GM23338 (cell line): ENCODE results near the gene AGPS. TPM values are rescaled to one million over a fixed set of nuclear protein-coding genes. Genes with fewer than 3 reads are reported as not detected.

Source experiments
- ATAC-seq: fragments of 200-7000 bp; cut with Tn5 transposase; 3 replicates; pipeline ENCODE4 v1.9.1; 2020
- DNase-seq: peaks from one replicate; pipeline ENCODE4 v3.0.0-alpha.2; 2015; ENCODE audit warnings: low spot score
- H2AFZ ChIP-seq: fragments of 200-600 bp; sonication (generic); 2 replicates; pipeline ENCODE4 v1.8.0; 2016; ENCODE audit warnings: antibody characterized with exemption, mild to moderate bottlenecking, moderate library complexity
- H3F3A ChIP-seq: fragments of 200-600 bp; sonication (generic); replicated peaks from 2 replicates; pipeline ENCODE4 v1.8.0; 2017; ENCODE audit warnings: antibody characterized with exemption, mixed run types, low read depth
- H3K27ac ChIP-seq: fragments of 200-600 bp; sonication (generic); 2 replicates; pipeline ENCODE4 v1.6.1; 2016; ENCODE audit warnings: low read depth
- H3K27me3 ChIP-seq: fragments of 200-600 bp; sonication (generic); 2 replicates; pipeline ENCODE4 v1.8.0; 2016; ENCODE audit warnings: mild to moderate bottlenecking, mixed run types, moderate library complexity; ENCODE audit not compliant: insufficient read depth
- H3K36me3 ChIP-seq: fragments of 200-600 bp; sonication (generic); 2 replicates; pipeline ENCODE4 v1.8.0; 2016; ENCODE audit warnings: mild to moderate bottlenecking; ENCODE audit not compliant: insufficient read depth
- H3K4me1 ChIP-seq: fragments of 200-600 bp; sonication (generic); 2 replicates; pipeline ENCODE4 v1.8.0; 2016; ENCODE audit warnings: mild to moderate bottlenecking, moderate library complexity; ENCODE audit not compliant: insufficient read depth
- H3K4me2 ChIP-seq: fragments of 200-600 bp; sonication (generic); 2 replicates; pipeline ENCODE4 v1.7.1; 2017; ENCODE audit warnings: mixed run types
- H3K4me3 ChIP-seq: fragments of 200-600 bp; sonication (generic); 2 replicates; pipeline ENCODE4 v1.6.1; 2016; ENCODE audit warnings: mixed run types
- H3K79me2 ChIP-seq: fragments of 200-600 bp; sonication (generic); replicated peaks from 2 replicates; pipeline ENCODE4 v1.8.0; 2017; ENCODE audit warnings: mild to moderate bottlenecking; ENCODE audit not compliant: insufficient read depth
- H3K9me2 ChIP-seq: fragments of 200-600 bp; sonication (generic); 2 replicates; pipeline ENCODE4 v1.8.0; 2017; ENCODE audit not compliant: insufficient read depth
- H4K20me1 ChIP-seq: fragments of 200-600 bp; sonication (generic); replicated peaks from 2 replicates; pipeline ENCODE4 v1.8.0; 2017; ENCODE audit warnings: mild to moderate bottlenecking; ENCODE audit not compliant: insufficient read depth
- H3K27ac Mint-ChIP-seq: 2 replicates; pipeline ENCODE4 v1.8.0; 2020; ENCODE audit warnings: inconsistent platforms, mild to moderate bottlenecking, moderate library complexity, mixed read lengths
- H3K27me3 Mint-ChIP-seq: 3 replicates; pipeline ENCODE4 v1.8.0; 2022; ENCODE audit warnings: low read depth, mild to moderate bottlenecking, moderate library complexity, mixed read lengths, inconsistent platforms; ENCODE audit not compliant: insufficient read depth, poor library complexity
- H3K36me3 Mint-ChIP-seq: 3 replicates; pipeline ENCODE4 v1.8.0; 2021; ENCODE audit warnings: low read depth, mild to moderate bottlenecking, inconsistent platforms, moderate library complexity, mixed read lengths
- H3K4me1 Mint-ChIP-seq: 3 replicates; pipeline ENCODE4 v1.8.0; 2020; ENCODE audit warnings: mild to moderate bottlenecking, inconsistent platforms, mixed read lengths
- H3K4me3 Mint-ChIP-seq: 3 replicates; pipeline ENCODE4 v1.8.0; 2021; ENCODE audit warnings: moderate library complexity, mild to moderate bottlenecking, inconsistent platforms, mixed read lengths
- H3K9me3 Mint-ChIP-seq: 3 replicates; pipeline ENCODE4 v1.8.0; 2020; ENCODE audit warnings: moderate library complexity, mild to moderate bottlenecking, inconsistent platforms, mixed read lengths
- CREB1 ChIP-seq: fragments of 250-450 bp; sonication (Bioruptor Pico); IDR thresholded peaks from 2 replicates; pipeline ENCODE4 v1.5.0; 2020; ENCODE audit warnings: low read depth, mild to moderate bottlenecking, moderate library complexity
- EZH2 ChIP-seq: fragments of 200-600 bp; sonication (generic); IDR thresholded peaks from one replicate; pipeline ENCODE4 v1.8.0; 2017; ENCODE audit warnings: antibody characterized with exemption, mild to moderate bottlenecking, low read depth; ENCODE audit not compliant: unreplicated experiment
- EZH2phosphoT487 ChIP-seq: fragments of 200-600 bp; sonication (generic); IDR thresholded peaks from one replicate; pipeline ENCODE4 v1.8.1; 2018; ENCODE audit warnings: antibody characterized with exemption; ENCODE audit not compliant: unreplicated experiment
- JUNB ChIP-seq: IDR thresholded peaks from one replicate; pipeline ENCODE4 v1.6.1; 2016; ENCODE audit warnings: antibody characterized with exemption; ENCODE audit not compliant: unreplicated experiment
- NANOG ChIP-seq: IDR thresholded peaks from 2 replicates; pipeline ENCODE4 v1.6.1; 2016; ENCODE audit warnings: antibody characterized with exemption, borderline replicate concordance
- POLR2AphosphoS5 ChIP-seq: IDR thresholded peaks from 2 replicates; pipeline ENCODE4 v1.6.1; 2016; ENCODE audit warnings: antibody characterized with exemption, low read depth
- STAT1 ChIP-seq: IDR thresholded peaks from one replicate; pipeline ENCODE4 v1.6.1; 2016; ENCODE audit warnings: antibody characterized with exemption; ENCODE audit not compliant: unreplicated experiment
- ZNF114 ChIP-seq: fragments of 250-450 bp; sonication (Bioruptor Pico); IDR thresholded peaks from 2 replicates; pipeline ENCODE4 v1.5.0; 2020; ENCODE audit warnings: mild to moderate bottlenecking, moderate library complexity
- ZNF331 ChIP-seq: fragments of 250-450 bp; sonication (Bioruptor Pico); IDR thresholded peaks from 2 replicates; pipeline ENCODE4 v1.5.0; 2020; ENCODE audit warnings: low read depth, mild to moderate bottlenecking, moderate library complexity
- polyA plus RNA-seq: library from polyadenylated mRNA; unstranded; fragments of >200 nt; fragmentation: Nextera tagmentation; extraction: Ambion mirVana; gene quantifications from 2 replicates; pipeline ENCODE4 v1.2.1, GENCODE V29; 2016
- total RNA-seq: library from RNA; depleted of rRNA; stranded (reverse); fragments of >200 nt; shearing (Covaris generic); gene quantifications from 2 replicates; pipeline ENCODE4 v1.2.3, GENCODE V29; 2014
- TF ChIP-seq, protein P1 (sequence below): fragments of 250-450 bp; sonication (Bioruptor Pico); IDR thresholded peaks from 2 replicates; pipeline ENCODE4 v1.5.0; 2020; ENCODE audit warnings: mild to moderate bottlenecking, moderate library complexity
- TF ChIP-seq, protein P2 (sequence below): IDR thresholded peaks from one replicate; pipeline ENCODE4 v1.6.1; 2018; ENCODE audit warnings: antibody characterized with exemption; ENCODE audit not compliant: unreplicated experiment
- TF ChIP-seq, protein P3 (sequence below): IDR thresholded peaks from 2 replicates; pipeline ENCODE4 v1.6.1; 2016; ENCODE audit warnings: antibody characterized with exemption
- TF ChIP-seq, protein P4 (sequence below), 2 experiments: fragments of 200-600 bp in 1 of 2; sonication (generic) in 1 of 2; conservative IDR thresholded peaks; 2 replicates each; pipeline versions ENCODE4 v1.5.1 to v1.6.1; 2016 to 2017; ENCODE audit warnings: antibody characterized with exemption in 2 of 2, low read depth in 2 of 2, mild to moderate bottlenecking in 2 of 2, moderate library complexity in 1 of 2

AGPS gene
- total and polyA plus RNA-seq, 2 experiments from 2014 or later = 14.6 to 73.2 TPM

DNA sequence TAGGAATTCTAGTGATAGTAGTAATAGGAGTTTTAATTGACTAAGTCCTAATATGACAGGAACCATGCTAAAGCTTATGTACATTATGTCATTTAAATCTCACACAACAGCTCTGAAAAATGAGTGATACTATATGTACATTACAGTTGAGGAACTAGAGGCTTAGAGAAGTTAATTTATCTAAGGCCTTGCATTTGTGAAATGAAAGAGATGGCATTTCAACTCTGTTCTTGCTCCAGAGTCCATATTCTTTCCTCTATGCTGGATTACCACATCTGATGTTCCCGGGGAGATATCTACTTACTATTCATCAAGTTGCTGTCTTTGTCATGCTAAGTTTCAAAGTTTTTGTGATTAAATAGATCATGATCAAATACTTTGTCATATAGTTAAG lies 5.7 kb downstream of the AGPS start:
- Mint-ChIP-seq H3K27ac (no peak overlapping the region), H3K4me3 (no peak overlapping the region), H3K36me3 (no peaks in the 10 kb centered on the region), H3K9me3 (no peaks in the 10 kb centered on the region), H3K4me1 (peaks cover 51% of the 10 kb centered on the region), H3K27me3 (no peaks in the 10 kb centered on the region)
- H3K4me1 ChIP-seq = peaks cover 32% of the 10 kb centered on the region
- no peak overlapping the region for H2AFZ ChIP-seq
- no peaks in the 10 kb centered on the region for H3K27me3 ChIP-seq
- ATAC-seq = no peak
- H4K20me1 ChIP-seq = peaks cover 18% of the 10 kb centered on the region; the same call in 1 of the 2 replicates
- no peak for DNase-seq
- TF ChIP-seq, protein P1, sequence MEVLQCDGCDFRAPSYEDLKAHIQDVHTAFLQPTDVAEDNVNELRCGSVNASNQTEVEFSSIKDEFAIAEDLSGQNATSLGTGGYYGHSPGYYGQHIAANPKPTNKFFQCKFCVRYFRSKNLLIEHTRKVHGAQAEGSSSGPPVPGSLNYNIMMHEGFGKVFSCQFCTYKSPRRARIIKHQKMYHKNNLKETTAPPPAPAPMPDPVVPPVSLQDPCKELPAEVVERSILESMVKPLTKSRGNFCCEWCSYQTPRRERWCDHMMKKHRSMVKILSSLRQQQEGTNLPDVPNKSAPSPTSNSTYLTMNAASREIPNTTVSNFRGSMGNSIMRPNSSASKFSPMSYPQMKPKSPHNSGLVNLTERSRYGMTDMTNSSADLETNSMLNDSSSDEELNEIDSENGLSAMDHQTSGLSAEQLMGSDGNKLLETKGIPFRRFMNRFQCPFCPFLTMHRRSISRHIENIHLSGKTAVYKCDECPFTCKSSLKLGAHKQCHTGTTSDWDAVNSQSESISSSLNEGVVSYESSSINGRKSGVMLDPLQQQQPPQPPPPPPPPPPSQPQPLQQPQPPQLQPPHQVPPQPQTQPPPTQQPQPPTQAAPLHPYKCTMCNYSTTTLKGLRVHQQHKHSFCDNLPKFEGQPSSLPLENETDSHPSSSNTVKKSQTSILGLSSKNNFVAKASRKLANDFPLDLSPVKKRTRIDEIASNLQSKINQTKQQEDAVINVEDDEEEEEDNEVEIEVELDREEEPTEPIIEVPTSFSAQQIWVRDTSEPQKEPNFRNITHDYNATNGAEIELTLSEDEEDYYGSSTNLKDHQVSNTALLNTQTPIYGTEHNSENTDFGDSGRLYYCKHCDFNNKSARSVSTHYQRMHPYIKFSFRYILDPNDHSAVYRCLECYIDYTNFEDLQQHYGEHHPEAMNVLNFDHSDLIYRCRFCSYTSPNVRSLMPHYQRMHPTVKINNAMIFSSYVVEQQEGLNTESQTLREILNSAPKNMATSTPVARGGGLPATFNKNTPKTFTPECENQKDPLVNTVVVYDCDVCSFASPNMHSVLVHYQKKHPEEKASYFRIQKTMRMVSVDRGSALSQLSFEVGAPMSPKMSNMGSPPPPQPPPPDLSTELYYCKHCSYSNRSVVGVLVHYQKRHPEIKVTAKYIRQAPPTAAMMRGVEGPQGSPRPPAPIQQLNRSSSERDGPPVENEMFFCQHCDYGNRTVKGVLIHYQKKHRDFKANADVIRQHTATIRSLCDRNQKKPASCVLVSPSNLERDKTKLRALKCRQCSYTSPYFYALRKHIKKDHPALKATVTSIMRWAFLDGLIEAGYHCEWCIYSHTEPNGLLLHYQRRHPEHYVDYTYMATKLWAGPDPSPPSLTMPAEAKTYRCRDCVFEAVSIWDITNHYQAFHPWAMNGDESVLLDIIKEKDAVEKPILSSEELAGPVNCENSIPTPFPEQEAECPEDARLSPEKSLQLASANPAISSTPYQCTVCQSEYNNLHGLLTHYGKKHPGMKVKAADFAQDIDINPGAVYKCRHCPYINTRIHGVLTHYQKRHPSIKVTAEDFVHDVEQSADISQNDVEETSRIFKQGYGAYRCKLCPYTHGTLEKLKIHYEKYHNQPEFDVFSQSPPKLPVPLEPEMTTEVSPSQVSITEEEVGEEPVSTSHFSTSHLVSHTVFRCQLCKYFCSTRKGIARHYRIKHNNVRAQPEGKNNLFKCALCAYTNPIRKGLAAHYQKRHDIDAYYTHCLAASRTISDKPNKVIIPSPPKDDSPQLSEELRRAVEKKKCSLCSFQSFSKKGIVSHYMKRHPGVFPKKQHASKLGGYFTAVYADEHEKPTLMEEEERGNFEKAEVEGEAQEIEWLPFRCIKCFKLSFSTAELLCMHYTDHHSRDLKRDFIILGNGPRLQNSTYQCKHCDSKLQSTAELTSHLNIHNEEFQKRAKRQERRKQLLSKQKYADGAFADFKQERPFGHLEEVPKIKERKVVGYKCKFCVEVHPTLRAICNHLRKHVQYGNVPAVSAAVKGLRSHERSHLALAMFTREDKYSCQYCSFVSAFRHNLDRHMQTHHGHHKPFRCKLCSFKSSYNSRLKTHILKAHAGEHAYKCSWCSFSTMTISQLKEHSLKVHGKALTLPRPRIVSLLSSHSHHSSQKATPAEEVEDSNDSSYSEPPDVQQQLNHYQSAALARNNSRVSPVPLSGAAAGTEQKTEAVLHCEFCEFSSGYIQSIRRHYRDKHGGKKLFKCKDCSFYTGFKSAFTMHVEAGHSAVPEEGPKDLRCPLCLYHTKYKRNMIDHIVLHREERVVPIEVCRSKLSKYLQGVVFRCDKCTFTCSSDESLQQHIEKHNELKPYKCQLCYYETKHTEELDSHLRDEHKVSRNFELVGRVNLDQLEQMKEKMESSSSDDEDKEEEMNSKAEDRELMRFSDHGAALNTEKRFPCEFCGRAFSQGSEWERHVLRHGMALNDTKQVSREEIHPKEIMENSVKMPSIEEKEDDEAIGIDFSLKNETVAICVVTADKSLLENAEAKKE = no peak
- TF ChIP-seq, protein P2, sequence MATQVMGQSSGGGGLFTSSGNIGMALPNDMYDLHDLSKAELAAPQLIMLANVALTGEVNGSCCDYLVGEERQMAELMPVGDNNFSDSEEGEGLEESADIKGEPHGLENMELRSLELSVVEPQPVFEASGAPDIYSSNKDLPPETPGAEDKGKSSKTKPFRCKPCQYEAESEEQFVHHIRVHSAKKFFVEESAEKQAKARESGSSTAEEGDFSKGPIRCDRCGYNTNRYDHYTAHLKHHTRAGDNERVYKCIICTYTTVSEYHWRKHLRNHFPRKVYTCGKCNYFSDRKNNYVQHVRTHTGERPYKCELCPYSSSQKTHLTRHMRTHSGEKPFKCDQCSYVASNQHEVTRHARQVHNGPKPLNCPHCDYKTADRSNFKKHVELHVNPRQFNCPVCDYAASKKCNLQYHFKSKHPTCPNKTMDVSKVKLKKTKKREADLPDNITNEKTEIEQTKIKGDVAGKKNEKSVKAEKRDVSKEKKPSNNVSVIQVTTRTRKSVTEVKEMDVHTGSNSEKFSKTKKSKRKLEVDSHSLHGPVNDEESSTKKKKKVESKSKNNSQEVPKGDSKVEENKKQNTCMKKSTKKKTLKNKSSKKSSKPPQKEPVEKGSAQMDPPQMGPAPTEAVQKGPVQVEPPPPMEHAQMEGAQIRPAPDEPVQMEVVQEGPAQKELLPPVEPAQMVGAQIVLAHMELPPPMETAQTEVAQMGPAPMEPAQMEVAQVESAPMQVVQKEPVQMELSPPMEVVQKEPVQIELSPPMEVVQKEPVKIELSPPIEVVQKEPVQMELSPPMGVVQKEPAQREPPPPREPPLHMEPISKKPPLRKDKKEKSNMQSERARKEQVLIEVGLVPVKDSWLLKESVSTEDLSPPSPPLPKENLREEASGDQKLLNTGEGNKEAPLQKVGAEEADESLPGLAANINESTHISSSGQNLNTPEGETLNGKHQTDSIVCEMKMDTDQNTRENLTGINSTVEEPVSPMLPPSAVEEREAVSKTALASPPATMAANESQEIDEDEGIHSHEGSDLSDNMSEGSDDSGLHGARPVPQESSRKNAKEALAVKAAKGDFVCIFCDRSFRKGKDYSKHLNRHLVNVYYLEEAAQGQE = no peak
- TF ChIP-seq EZH2phosphoT487 (no peak), ZNF331 (CRISPR knock-in tag) (no peak), ZNF114 (CRISPR knock-in tag) (no peak), STAT1 (no peak), CREB1 (CRISPR knock-in tag) (no peak), NANOG (no peak), POLR2AphosphoS5 (no peak), EZH2 (no peak), JUNB (no peak)
- TF ChIP-seq, protein P3, sequence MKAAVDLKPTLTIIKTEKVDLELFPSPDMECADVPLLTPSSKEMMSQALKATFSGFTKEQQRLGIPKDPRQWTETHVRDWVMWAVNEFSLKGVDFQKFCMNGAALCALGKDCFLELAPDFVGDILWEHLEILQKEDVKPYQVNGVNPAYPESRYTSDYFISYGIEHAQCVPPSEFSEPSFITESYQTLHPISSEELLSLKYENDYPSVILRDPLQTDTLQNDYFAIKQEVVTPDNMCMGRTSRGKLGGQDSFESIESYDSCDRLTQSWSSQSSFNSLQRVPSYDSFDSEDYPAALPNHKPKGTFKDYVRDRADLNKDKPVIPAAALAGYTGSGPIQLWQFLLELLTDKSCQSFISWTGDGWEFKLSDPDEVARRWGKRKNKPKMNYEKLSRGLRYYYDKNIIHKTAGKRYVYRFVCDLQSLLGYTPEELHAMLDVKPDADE = no peak
- TF ChIP-seq, protein P4, sequence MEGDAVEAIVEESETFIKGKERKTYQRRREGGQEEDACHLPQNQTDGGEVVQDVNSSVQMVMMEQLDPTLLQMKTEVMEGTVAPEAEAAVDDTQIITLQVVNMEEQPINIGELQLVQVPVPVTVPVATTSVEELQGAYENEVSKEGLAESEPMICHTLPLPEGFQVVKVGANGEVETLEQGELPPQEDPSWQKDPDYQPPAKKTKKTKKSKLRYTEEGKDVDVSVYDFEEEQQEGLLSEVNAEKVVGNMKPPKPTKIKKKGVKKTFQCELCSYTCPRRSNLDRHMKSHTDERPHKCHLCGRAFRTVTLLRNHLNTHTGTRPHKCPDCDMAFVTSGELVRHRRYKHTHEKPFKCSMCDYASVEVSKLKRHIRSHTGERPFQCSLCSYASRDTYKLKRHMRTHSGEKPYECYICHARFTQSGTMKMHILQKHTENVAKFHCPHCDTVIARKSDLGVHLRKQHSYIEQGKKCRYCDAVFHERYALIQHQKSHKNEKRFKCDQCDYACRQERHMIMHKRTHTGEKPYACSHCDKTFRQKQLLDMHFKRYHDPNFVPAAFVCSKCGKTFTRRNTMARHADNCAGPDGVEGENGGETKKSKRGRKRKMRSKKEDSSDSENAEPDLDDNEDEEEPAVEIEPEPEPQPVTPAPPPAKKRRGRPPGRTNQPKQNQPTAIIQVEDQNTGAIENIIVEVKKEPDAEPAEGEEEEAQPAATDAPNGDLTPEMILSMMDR (conservative IDR thresholded peaks at IDR 0.05; ENCODE audit: low read depth in 2 of 2) = no peak
- H3K36me3 ChIP-seq = no peaks in the 10 kb centered on the region
- H3K4me2 ChIP-seq = no peak overlapping the region; the same call in 1 of the 2 replicates
- H3K79me2 ChIP-seq = peaks cover 99% of the 10 kb centered on the region
- no peak overlapping the region for H3K4me3 ChIP-seq
- no peak overlapping the region for H3K27ac ChIP-seq
- H3K9me2 ChIP-seq = no peaks in the 10 kb centered on the region
- H3F3A ChIP-seq = no peaks in the 10 kb centered on the region
